ENCODE results near the gene TNKS2.

DNA sequence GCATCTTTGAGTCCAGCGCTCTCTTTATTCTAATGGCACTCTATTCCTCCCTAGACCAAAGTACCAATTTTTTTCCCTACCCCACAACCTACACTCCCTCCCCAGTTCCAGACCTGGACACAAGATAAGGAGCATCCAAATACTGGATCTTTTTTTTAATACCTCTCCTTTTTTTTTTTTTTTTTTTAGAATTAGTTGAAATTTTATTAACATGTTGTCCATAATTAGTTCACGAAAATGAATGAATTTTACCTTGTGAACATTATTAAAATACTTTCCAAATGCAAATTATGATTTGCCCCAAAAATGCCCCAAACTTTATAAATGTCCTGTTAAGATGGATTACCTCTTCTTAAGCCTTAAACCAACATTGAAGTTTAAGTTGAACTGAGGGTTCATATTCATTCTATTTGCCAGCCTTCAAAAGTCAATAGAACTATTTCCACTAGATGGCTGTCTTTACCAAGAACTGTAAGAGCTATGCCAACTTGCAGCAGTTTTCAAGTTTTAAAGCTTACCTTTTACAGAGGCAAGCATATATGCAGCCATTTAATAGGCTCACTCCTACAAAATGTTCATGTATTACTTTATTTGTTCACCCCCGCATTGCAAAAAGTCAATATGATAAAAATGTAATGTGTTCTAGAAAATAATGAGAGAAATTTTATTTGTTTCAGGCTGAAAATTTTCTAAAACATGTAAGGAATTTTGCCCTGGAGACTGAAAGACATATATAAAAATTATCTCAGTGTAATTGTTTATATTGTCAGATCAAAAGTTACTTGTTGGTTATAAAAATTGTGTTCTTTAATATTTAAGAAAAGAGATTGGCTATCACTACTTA, 39.7 kb upstream of the TNKS2 start:
- TF ChIP-seq, protein P1, sequence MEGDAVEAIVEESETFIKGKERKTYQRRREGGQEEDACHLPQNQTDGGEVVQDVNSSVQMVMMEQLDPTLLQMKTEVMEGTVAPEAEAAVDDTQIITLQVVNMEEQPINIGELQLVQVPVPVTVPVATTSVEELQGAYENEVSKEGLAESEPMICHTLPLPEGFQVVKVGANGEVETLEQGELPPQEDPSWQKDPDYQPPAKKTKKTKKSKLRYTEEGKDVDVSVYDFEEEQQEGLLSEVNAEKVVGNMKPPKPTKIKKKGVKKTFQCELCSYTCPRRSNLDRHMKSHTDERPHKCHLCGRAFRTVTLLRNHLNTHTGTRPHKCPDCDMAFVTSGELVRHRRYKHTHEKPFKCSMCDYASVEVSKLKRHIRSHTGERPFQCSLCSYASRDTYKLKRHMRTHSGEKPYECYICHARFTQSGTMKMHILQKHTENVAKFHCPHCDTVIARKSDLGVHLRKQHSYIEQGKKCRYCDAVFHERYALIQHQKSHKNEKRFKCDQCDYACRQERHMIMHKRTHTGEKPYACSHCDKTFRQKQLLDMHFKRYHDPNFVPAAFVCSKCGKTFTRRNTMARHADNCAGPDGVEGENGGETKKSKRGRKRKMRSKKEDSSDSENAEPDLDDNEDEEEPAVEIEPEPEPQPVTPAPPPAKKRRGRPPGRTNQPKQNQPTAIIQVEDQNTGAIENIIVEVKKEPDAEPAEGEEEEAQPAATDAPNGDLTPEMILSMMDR (IDR thresholded peaks at IDR 0.05; ENCODE audit: insufficient read depth, low read length) = no peak
- no peak for TF ChIP-seq SPI1 (IDR thresholded peaks at IDR 0.05; ENCODE audit: borderline replicate concordance, low read depth)
- no peak for TF ChIP-seq POLR2AphosphoS5 (IDR thresholded peaks at IDR 0.05; ENCODE audit: low read depth)
- TF ChIP-seq, protein P2, sequence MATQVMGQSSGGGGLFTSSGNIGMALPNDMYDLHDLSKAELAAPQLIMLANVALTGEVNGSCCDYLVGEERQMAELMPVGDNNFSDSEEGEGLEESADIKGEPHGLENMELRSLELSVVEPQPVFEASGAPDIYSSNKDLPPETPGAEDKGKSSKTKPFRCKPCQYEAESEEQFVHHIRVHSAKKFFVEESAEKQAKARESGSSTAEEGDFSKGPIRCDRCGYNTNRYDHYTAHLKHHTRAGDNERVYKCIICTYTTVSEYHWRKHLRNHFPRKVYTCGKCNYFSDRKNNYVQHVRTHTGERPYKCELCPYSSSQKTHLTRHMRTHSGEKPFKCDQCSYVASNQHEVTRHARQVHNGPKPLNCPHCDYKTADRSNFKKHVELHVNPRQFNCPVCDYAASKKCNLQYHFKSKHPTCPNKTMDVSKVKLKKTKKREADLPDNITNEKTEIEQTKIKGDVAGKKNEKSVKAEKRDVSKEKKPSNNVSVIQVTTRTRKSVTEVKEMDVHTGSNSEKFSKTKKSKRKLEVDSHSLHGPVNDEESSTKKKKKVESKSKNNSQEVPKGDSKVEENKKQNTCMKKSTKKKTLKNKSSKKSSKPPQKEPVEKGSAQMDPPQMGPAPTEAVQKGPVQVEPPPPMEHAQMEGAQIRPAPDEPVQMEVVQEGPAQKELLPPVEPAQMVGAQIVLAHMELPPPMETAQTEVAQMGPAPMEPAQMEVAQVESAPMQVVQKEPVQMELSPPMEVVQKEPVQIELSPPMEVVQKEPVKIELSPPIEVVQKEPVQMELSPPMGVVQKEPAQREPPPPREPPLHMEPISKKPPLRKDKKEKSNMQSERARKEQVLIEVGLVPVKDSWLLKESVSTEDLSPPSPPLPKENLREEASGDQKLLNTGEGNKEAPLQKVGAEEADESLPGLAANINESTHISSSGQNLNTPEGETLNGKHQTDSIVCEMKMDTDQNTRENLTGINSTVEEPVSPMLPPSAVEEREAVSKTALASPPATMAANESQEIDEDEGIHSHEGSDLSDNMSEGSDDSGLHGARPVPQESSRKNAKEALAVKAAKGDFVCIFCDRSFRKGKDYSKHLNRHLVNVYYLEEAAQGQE (IDR thresholded peaks at IDR 0.05; ENCODE audit: insufficient replicate concordance, low read depth) = no peak
- no peak for TF ChIP-seq GABPA (IDR thresholded peaks at IDR 0.05; ENCODE audit: low read depth)

All from HL-60 (cell line).